Skin epidermis (tissue), 12 donors: ENCODE data around the gene TENM3.

Source experiments
- H3K27ac ChIP-seq, 21 experiments: fragments of 200-600 bp; sonication (generic) in 11 of 21; one replicate each; pipeline ENCODE4 v1.5.0; 2020; ENCODE audit warnings: mild to moderate bottlenecking in 3 of 21, inconsistent platforms in 2 of 21, moderate library complexity in 2 of 21
- H3K4me3 ChIP-seq, 7 experiments: fragments of 200-600 bp; sonication (generic) in 2 of 7; one replicate each; pipeline ENCODE4 v1.5.0; 2020; ENCODE audit warnings: inconsistent platforms in 2 of 7, mild to moderate bottlenecking in 2 of 7, moderate library complexity in 1 of 7

The TENM3 gene

DNA sequence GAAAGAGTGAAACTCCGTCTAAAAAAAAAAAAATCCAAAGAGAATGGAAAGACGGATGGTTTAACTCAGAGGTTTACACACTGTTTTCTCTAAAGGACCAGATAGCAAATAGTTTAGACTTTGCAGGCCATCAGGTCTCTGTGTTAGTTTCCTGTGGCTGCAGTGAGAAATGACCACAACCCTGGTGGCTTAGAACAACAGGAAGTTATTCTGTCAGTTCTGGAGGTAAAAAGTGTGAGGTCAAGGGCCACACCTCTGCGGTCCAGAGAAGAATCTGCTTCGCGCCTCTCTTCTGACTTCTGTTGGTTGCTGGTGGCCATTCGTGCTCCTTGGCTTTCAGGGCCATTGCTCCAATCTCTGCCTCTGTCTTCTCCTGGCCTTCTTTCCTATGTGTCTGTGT lies 76.9 kb downstream of the TENM3 start:
- no peak overlapping the region for H3K4me3 ChIP-seq
- H3K27ac ChIP-seq: no peak overlapping the region

GRCh38 chr4:182320580-182320979 lies 77.4 kb downstream of the TENM3 start:
- Histone ChIP-seq H3K27ac (no peak overlapping the region), H3K4me3 (no peak overlapping the region)

DNA sequence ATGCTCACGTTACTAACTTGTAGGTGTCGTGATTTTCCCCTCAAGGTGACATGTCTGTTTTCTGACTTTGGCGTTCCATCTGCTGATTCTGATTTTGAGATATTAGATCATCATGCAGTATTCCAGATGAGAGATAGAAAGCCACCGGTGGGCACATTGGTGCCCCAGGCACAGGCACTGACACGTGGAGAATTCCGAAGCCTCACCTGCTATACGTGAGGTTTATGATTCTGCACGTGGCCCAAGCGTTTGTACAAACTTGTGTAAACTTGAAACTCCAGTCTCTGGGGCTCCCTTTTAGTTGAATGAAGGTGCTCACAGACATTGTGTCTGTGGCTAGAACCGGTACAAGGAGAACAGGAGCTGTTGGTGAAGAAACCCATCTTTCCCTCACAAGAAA lies 81.1 kb downstream of the TENM3 start:
- no peak overlapping the region for H3K4me3 ChIP-seq
- H3K27ac ChIP-seq: no peak overlapping the region

GRCh38 chr4:182325397-182325796 lies 82.2 kb downstream of the TENM3 start:
- Histone ChIP-seq H3K4me3 (no peak overlapping the region), H3K27ac (no peak overlapping the region)

GRCh38 chr4:182325848-182326255 lies 82.7 kb downstream of the TENM3 start:
- Histone ChIP-seq H3K4me3 (no peak overlapping the region), H3K27ac (no peak overlapping the region)

- no peak overlapping the region for H3K27ac ChIP-seq
- H3K4me3 ChIP-seq: no peak overlapping the region
Observed at GRCh38 chr4:182328505-182328904, 85.3 kb downstream of the TENM3 start.

- no peak overlapping the region for H3K27ac ChIP-seq
- H3K4me3 ChIP-seq: no peak overlapping the region
Observed at GRCh38 chr4:182337366-182337765, 94.2 kb downstream of the TENM3 start.

DNA sequence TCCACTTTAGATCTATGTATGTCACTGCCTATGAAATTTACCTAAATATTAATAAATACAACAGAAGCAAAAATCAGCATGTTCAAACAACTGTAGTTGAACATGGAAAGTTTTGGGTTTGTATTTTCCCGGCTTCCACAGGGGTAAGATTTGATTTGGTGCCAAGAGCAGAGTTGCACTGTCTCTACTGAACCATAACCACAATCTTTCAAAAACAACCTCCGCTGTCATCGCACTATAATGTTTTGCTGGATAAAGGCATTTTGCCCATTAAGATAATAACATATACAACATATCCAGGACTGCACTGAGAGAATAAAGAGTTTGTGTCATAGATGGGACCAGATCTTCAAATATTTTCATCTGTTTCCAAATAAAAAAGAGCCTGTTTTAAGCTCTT lies 94.9 kb downstream of the TENM3 start:
- Histone ChIP-seq H3K4me3 (no peak overlapping the region), H3K27ac (no peak overlapping the region)

DNA sequence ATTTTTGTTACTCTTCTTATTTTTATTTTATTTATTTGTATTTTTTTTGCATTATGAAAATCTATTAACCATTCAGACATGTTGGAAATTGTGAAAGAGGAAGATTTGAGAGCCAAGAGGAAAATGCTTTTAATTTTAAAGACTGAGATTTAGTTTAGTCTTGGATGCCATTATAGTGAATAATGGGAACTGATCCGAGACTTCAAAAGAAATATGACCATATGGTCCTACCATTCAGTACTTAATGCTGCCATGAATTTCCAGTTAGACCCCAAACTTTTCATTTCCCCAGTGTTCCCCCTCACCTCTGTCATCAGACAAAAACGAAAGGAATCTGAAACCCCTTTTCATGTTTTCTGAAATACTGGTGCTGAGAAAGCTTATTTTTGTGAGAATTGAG lies 95.5 kb downstream of the TENM3 start:
- Histone ChIP-seq H3K27ac (no peak overlapping the region), H3K4me3 (no peak overlapping the region)

- Histone ChIP-seq H3K4me3 (no peak overlapping the region), H3K27ac (no peak overlapping the region)
Observed at GRCh38 chr4:182339221-182339641, 96.0 kb downstream of the TENM3 start.

- Histone ChIP-seq H3K4me3 (no peak overlapping the region), H3K27ac (no peak overlapping the region)
Observed at GRCh38 chr4:182343453-182343852, 100.3 kb downstream of the TENM3 start.

- no peak overlapping the region for H3K4me3 ChIP-seq
- no peak overlapping the region for H3K27ac ChIP-seq
Observed at GRCh38 chr4:182344968-182345367, 101.8 kb downstream of the TENM3 start.

GRCh38 chr4:182346250-182346649 lies 103.0 kb downstream of the TENM3 start:
- Histone ChIP-seq H3K27ac (no peak overlapping the region), H3K4me3 (no peak overlapping the region)

DNA sequence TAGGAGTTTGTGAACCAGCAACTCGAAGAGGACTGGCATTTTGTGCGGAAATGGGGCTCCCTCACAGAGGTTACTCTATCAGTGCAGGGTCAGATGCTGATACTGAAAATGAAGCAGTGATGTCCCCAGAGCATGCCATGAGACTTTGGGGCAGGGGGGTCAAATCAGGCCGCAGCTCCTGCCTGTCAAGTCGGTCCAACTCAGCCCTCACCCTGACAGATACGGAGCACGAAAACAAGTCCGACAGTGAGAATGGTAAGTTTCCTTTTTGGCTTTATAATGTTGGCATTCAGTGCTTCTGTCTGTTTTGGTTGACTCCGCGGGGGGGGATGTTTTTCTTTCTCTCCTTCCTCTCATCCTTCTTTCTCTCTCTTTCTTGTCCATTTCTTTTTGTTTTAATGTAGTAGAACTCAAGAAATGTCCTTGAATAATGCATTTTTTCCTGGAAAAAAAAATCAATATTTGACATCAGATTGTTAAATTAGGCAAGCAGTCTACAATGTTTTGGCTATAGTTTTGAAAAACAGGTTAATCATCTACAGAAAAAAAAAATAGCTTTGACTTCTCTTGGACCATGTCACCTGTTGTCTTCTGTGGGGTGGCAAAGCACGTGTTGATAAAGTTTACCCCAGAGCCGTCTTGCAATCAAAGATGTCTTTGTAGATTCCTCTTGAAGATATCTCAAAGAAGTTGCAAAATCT lies 103.6 kb downstream of the TENM3 start:
- Histone ChIP-seq H3K4me3 (no peak overlapping the region), H3K27ac (no peak overlapping the region)

GRCh38 chr4:182348779-182349326 lies 105.7 kb downstream of the TENM3 start:
- Histone ChIP-seq H3K27ac (no peak overlapping the region), H3K4me3 (no peak overlapping the region)

GRCh38 chr4:182350041-182350440 lies 106.8 kb downstream of the TENM3 start:
- Histone ChIP-seq H3K4me3 (no peak overlapping the region), H3K27ac (no peak overlapping the region)

DNA sequence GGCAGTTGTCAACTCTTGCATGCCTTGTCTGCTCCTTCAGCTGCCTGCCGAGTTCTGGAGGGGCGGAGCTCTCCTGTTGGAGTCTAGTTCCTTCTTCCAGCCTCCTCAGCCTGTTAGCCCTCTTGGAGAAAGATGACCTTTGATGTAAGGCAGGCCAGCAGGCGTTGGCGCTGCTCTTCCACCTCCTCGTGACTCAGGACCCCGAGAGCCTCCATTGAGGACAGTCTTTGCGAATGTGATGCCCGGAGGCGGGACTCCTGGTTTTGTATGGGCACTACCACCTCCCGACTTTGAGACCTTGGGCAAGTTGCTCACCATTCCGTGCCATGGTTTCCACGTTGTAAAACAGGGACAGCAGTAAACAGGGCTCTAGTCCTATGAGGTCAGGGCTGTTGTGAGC lies 108.3 kb downstream of the TENM3 start:
- Histone ChIP-seq H3K27ac (no peak overlapping the region), H3K4me3 (no peak overlapping the region)

DNA sequence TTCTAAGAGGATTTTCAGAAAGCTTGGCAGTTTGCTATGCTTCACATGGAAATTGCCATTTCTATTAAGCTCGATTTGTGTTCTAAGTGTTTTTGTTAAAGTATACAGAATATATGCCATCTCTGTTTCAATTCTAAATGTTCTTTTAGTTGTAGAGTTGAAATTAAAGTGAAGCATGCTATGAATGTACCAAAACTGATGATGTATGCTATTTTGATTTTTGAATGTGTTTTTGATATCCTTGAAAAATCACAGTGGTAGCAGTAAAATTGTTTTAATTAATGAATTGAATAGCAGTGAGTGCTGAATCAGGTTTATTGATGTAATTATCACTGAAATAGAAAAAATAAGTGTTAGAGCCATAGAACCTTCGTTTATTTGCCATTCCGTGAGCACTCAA lies 110.9 kb downstream of the TENM3 start:
- H3K27ac ChIP-seq: no peak overlapping the region
- no peak overlapping the region for H3K4me3 ChIP-seq

- no peak overlapping the region for H3K4me3 ChIP-seq
- no peak overlapping the region for H3K27ac ChIP-seq
Observed at GRCh38 chr4:182354867-182355266, 111.7 kb downstream of the TENM3 start.

DNA sequence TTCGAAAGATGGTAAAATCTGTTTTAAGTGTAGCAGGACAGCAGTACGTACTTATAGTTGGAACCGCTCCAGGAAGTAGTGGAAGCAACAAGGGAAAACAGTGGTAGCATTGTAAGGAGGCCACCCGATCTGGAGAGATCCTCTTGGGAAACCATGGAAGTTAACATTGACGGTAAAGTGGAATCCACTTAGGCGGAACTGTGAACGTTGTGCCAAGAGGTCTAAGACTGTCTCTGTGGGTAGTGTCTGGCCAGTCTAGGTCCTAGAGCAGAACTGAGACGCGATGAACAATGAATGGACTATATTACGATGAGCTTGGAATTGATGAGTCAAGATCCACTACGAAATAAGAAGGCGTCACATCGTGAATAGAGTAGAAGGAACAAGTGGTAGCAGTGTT lies 124.0 kb downstream of the TENM3 start:
- no peak overlapping the region for H3K4me3 ChIP-seq
- H3K27ac ChIP-seq: no peak overlapping the region

GRCh38 chr4:182369211-182369610 lies 126.0 kb downstream of the TENM3 start:
- Histone ChIP-seq H3K4me3 (no peak overlapping the region), H3K27ac (no peak overlapping the region)

GRCh38 chr4:182370491-182370890 lies 127.3 kb downstream of the TENM3 start:
- no peak overlapping the region for H3K27ac ChIP-seq
- H3K4me3 ChIP-seq: no peak overlapping the region
